Fibroblast of mammary gland (primary cell): ENCODE measurements around the gene CSNK2A3.
"Not testable (repeated sequence)": the region's sequence is repeated elsewhere in the genome, so short reads cannot be mapped to it uniquely, and the experiment has no call there.

Source experiments
- DNase-seq: peaks from one replicate; pipeline ENCODE4 v3.0.0-alpha.2; 2010; ENCODE audit warnings: low read depth
- H3K4me3 ChIP-seq: 2 replicates; pipeline ENCODE4 v1.5.1; 2011; ENCODE audit warnings: low read depth, mild to moderate bottlenecking, low read length, moderate library complexity; ENCODE audit not compliant: control insufficient read depth
- TF ChIP-seq, protein P1 (sequence below): conservative IDR thresholded peaks from 2 replicates; pipeline ENCODE4 v1.5.1; 2011; ENCODE audit warnings: low read depth, low read length, inconsistent platforms; ENCODE audit not compliant: control insufficient read depth, insufficient read depth

CSNK2A3 gene

DNA sequence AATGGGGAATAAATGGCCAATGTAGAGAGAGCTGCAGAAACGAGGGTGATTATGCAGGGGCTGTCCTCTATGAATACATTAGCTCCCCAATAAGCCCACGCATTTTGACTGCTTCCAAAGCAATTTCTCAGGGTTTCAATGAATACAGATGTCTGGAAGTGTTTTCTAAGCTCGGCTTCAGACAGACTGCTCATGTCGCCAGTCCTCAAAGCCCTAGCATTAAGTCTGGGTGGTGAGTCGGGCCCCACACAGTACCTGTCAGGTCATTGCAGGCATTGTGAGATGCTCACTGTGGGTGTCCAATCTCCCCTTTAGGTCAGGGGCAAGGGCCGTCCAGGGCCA is 17.9 kb upstream of the CSNK2A3 start:
- TF ChIP-seq, protein P1, sequence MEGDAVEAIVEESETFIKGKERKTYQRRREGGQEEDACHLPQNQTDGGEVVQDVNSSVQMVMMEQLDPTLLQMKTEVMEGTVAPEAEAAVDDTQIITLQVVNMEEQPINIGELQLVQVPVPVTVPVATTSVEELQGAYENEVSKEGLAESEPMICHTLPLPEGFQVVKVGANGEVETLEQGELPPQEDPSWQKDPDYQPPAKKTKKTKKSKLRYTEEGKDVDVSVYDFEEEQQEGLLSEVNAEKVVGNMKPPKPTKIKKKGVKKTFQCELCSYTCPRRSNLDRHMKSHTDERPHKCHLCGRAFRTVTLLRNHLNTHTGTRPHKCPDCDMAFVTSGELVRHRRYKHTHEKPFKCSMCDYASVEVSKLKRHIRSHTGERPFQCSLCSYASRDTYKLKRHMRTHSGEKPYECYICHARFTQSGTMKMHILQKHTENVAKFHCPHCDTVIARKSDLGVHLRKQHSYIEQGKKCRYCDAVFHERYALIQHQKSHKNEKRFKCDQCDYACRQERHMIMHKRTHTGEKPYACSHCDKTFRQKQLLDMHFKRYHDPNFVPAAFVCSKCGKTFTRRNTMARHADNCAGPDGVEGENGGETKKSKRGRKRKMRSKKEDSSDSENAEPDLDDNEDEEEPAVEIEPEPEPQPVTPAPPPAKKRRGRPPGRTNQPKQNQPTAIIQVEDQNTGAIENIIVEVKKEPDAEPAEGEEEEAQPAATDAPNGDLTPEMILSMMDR: no peak
- no peak for DNase-seq

DNA sequence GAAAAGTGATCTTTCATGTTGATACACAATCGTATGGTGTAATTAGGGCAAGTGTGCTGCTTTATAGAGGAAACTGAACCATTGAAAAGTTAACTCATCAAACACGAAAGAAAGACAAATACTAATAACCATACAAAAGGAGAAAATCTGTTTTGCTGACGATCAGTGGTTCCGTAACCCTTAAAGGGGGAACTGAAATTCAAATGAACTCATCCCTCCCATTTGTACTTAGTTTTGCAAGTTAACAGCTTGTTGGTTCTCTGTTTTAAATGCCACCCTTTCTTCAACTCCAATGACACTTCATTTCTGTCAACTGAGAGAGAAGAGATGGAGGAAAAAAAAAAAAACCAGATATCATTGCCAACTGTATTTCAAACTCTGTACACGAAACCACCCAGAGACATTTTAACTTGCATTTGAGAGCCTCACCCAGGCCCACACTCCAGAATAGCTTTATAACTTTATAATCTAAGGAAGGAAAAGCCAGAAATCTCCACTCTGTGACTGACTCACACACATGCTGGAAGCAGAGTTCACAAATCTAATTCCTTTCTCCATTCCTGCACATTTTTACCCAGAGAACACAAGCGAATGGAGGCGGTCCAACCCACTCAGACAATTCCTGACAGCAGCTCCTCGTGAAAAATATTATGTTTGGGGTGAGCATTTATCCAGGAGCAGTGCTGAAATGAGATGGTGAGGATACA is 17.4 kb upstream of the CSNK2A3 start:
- TF ChIP-seq, protein P1: no peak
- DNase-seq: no peak
- H3K4me3 ChIP-seq: no peak overlapping the region

More for the DNA sequence above, 17.9 kb upstream of the CSNK2A3 start:
- no peak overlapping the region for H3K4me3 ChIP-seq

DNA sequence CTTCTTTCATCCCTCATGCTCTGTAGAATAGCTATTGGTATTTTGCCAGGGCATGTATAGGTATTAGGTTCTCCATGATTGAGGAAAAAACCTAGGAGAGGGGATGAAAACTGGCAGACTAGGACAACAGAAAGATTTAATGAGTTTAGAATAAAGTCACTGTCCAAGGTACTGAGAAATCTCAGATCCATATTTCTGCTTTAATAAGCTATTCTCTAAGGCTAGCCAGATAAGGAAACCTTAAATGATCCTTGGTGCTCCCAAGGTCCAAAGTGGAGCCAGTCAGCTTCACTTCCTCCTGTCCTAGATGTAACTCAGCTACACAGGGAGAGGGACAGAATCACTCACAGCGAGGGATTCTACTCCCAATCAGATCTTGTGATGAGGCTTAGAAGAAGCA is 13.7 kb upstream of the CSNK2A3 start:
- TF ChIP-seq, protein P1: no peak
- no peak overlapping the region for H3K4me3 ChIP-seq
- peak; percentile 14 for DNase-seq

DNA sequence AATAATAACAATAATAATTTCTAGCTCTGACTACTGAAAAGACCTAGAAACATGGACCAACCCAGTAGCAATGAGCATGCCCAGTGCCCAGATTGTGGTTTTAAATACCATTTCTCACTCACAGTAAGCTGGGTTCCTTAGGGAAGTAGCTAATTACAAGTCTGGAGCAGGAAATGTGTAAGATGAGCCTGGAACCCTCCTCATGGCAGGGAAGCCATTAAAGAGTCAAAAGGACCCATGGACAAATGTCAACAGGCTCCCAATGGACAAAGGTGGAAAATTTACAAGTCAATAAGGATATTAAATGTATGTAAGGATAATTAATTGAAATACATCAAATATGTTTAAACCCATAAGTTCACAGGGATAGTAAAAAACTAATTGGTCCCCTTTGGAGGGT is 10.6 kb upstream of the CSNK2A3 start:
- no peak overlapping the region for H3K4me3 ChIP-seq
- TF ChIP-seq, protein P1: no peak
- DNase-seq: no peak

DNA sequence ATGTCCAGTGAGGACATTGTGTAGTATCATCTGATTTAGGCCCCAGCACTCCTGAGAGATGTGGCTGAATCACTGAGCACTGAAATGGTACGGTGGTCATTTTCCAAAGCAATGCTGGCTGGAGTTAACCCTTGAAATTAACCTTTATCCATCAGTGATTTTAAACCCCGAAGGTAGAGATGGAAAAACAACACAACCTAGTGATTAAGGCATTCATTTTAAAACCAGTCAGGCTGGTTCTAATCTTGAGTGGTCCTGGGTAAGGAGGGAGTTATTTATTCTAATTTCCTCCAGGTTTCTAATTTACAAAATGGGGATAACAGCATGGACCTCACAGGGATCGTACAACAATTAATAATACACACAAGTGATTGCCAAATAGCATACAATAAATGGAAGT is 6.6 kb upstream of the CSNK2A3 start:
- no peak overlapping the region for H3K4me3 ChIP-seq
- no peak for DNase-seq

DNA sequence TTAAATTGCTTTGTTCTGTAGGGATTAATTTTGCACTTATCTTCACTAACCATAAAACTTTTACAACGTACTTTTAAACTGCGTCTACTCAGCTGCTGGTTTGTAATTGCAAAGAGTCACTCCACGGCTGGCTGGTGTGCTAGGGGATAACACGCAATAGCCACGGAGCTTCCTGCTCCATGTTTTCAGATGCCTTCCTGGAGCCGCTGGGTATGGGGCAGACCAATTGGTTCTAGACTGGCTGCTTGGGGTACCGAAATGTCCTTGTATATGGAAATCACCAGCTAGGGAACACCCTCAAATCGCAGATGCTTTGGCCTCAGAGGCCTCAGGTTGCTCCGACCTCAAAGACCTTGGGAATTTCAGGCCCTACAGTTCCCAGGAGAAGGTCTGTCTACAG is 3.8 kb upstream of the CSNK2A3 start:
- DNase-seq: no peak
- no peak overlapping the region for H3K4me3 ChIP-seq
- TF ChIP-seq, protein P1: no peak

More for the DNA sequence above, 6.6 kb upstream of the CSNK2A3 start:
- TF ChIP-seq, protein P1: no peak

DNA sequence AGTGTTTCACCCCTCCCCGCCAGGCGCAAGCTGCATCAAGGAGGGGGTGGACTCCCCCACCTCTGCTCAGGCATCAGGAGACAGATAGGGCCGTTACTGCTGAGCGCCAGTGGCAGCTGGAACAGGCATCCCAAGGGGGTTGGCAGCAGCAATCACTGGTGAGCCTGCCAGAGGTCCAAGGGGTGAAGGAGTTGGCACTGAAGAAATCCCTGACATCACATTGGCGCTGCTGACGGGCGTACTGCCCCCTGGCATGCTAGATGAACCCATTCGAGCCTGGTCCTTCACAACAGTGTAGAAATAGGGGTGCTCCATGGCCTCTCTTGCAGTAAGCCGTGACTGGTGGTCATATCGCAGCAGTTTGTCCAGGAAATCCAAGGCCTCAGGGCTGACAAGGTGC is 1.2 kb downstream of the CSNK2A3 start:
- DNase-seq: not testable (repeated sequence)

More for the DNA sequence above, 1.2 kb downstream of the CSNK2A3 start:
- H3K4me3 ChIP-seq: not testable (repeated sequence)
